Activated CD4-positive, alpha-beta T cell treated with anti-CD3 and anti-CD28 coated beads, Interleukin-2, Interleukin-4, amounts not matched to agents 100 ng/mL and 50 ng/mL, durations not matched to agents 16 hours and 8 hours (primary cell): ENCODE measurements around the gene RLBP1.

ENCODE experiments used
- DNase-seq: peaks from one replicate; pipeline ENCODE4 v3.0.0-alpha.2; 2020; ENCODE audit warnings: low spot score

RLBP1 gene

GRCh38 chr15:89177633-89178306 is 43.6 kb downstream of the RLBP1 start:
- peak; percentile 77 for DNase-seq

GRCh38 chr15:89177116-89177515 is 44.3 kb downstream of the RLBP1 start:
- DNase-seq = no peak

- DNase-seq = no peak
These were observed 45.7 kb downstream of the RLBP1 start for GRCh38 chr15:89175617-89176191.

- no peak for DNase-seq
These were observed 46.9 kb downstream of the RLBP1 start for GRCh38 chr15:89174476-89174875.

- DNase-seq = no peak
These were observed 48.5 kb downstream of the RLBP1 start for GRCh38 chr15:89172921-89173320.

GRCh38 chr15:89171136-89172072 is 50.0 kb downstream of the RLBP1 start:
- DNase-seq = peak; percentile 31

GRCh38 chr15:89170364-89170763 is 51.0 kb downstream of the RLBP1 start:
- DNase-seq = no peak

- DNase-seq = no peak
These were observed 53.0 kb downstream of the RLBP1 start for GRCh38 chr15:89168316-89168833.

GRCh38 chr15:89167267-89168176 is 53.9 kb downstream of the RLBP1 start:
- peak; percentile 77 for DNase-seq

GRCh38 chr15:89165677-89166076 is 55.7 kb downstream of the RLBP1 start:
- no peak for DNase-seq

GRCh38 chr15:89164712-89165211 is 56.6 kb downstream of the RLBP1 start:
- DNase-seq = no peak

- no peak for DNase-seq
These were observed 57.9 kb downstream of the RLBP1 start for GRCh38 chr15:89163271-89164055.

GRCh38 chr15:89161666-89162065 is 59.7 kb downstream of the RLBP1 start:
- DNase-seq = no peak
